GM23338 (cell line): Measurements from ENCODE around the gene MCCC1.

Experiments
- EZH2 ChIP-seq: fragments of 200-600 bp; sonication (generic); IDR thresholded peaks from one replicate; pipeline ENCODE4 v1.8.0; 2017; ENCODE audit warnings: antibody characterized with exemption, mild to moderate bottlenecking, low read depth; ENCODE audit not compliant: unreplicated experiment
- JUNB ChIP-seq: IDR thresholded peaks from one replicate; pipeline ENCODE4 v1.6.1; 2016; ENCODE audit warnings: antibody characterized with exemption; ENCODE audit not compliant: unreplicated experiment
- POLR2AphosphoS5 ChIP-seq: IDR thresholded peaks from 2 replicates; pipeline ENCODE4 v1.6.1; 2016; ENCODE audit warnings: antibody characterized with exemption, low read depth
- TF ChIP-seq, protein P1 (sequence below): IDR thresholded peaks from one replicate; pipeline ENCODE4 v1.6.1; 2018; ENCODE audit warnings: antibody characterized with exemption; ENCODE audit not compliant: unreplicated experiment
- TF ChIP-seq, protein P2 (sequence below), 2 experiments: fragments of 200-600 bp in 1 of 2; sonication (generic) in 1 of 2; conservative IDR thresholded peaks; 2 replicates each; pipeline versions ENCODE4 v1.5.1 to v1.6.1; 2016 to 2017; ENCODE audit warnings: antibody characterized with exemption in 2 of 2, low read depth in 2 of 2, mild to moderate bottlenecking in 2 of 2, moderate library complexity in 1 of 2

DNA sequence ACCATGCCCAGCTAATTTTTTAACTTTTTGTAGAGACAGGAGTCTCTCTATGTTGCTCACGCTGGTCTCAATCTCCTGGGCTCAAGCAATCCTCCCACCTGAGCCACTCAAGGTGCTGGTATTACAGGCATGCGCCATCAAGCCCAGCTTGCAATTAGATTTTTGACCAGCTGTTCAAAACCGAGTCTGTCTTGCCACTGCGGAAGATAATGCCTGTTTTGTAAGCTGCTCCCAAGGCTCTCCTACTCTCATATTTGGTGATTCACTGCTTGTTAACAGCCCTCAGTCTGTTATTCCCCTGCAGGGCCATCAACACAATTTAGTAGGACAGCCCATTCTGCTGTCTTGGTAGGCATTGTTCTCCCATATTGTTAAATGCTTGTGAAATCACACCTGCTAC is 17.8 kb upstream of the MCCC1 start:
- TF ChIP-seq, protein P1, sequence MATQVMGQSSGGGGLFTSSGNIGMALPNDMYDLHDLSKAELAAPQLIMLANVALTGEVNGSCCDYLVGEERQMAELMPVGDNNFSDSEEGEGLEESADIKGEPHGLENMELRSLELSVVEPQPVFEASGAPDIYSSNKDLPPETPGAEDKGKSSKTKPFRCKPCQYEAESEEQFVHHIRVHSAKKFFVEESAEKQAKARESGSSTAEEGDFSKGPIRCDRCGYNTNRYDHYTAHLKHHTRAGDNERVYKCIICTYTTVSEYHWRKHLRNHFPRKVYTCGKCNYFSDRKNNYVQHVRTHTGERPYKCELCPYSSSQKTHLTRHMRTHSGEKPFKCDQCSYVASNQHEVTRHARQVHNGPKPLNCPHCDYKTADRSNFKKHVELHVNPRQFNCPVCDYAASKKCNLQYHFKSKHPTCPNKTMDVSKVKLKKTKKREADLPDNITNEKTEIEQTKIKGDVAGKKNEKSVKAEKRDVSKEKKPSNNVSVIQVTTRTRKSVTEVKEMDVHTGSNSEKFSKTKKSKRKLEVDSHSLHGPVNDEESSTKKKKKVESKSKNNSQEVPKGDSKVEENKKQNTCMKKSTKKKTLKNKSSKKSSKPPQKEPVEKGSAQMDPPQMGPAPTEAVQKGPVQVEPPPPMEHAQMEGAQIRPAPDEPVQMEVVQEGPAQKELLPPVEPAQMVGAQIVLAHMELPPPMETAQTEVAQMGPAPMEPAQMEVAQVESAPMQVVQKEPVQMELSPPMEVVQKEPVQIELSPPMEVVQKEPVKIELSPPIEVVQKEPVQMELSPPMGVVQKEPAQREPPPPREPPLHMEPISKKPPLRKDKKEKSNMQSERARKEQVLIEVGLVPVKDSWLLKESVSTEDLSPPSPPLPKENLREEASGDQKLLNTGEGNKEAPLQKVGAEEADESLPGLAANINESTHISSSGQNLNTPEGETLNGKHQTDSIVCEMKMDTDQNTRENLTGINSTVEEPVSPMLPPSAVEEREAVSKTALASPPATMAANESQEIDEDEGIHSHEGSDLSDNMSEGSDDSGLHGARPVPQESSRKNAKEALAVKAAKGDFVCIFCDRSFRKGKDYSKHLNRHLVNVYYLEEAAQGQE = no peak
- TF ChIP-seq, protein P2, sequence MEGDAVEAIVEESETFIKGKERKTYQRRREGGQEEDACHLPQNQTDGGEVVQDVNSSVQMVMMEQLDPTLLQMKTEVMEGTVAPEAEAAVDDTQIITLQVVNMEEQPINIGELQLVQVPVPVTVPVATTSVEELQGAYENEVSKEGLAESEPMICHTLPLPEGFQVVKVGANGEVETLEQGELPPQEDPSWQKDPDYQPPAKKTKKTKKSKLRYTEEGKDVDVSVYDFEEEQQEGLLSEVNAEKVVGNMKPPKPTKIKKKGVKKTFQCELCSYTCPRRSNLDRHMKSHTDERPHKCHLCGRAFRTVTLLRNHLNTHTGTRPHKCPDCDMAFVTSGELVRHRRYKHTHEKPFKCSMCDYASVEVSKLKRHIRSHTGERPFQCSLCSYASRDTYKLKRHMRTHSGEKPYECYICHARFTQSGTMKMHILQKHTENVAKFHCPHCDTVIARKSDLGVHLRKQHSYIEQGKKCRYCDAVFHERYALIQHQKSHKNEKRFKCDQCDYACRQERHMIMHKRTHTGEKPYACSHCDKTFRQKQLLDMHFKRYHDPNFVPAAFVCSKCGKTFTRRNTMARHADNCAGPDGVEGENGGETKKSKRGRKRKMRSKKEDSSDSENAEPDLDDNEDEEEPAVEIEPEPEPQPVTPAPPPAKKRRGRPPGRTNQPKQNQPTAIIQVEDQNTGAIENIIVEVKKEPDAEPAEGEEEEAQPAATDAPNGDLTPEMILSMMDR (conservative IDR thresholded peaks at IDR 0.05; ENCODE audit: low read depth in 2 of 2) = no peak
- TF ChIP-seq JUNB (no peak), EZH2 (no peak), POLR2AphosphoS5 (no peak)
